ENCODE results near the gene C5orf22. TPM values are rescaled to one million over a fixed set of nuclear protein-coding genes. Genes with fewer than 3 reads are reported as not detected.

C5orf22 gene
- total and polyA plus RNA-seq, 10 of the 15 experiments (the other 5 are each of a cell fraction or from before 2014, with no cell fraction given) = 10.5 to 35.5 (median 24.0) TPM

GRCh38 chr5:31593665-31594064 is 61.6 kb downstream of the C5orf22 start:
- no peaks in the 10 kb centered on the region for H4K20me1 ChIP-seq (ENCODE audit: control insufficient read depth, insufficient read depth)
- no peaks in the 10 kb centered on the region; the same call in 1 of the 2 replicates for H3K4me1 ChIP-seq (ENCODE audit: control insufficient read depth, insufficient read depth, low read length)
- no peak for DNase-seq (ENCODE audit: low read depth, low spot score)
- H3K9me3 ChIP-seq (replicated peaks; ENCODE audit: control insufficient read depth, insufficient read depth, low read length) = no peaks in the 10 kb centered on the region
- intact Hi-C loops (cut with micrococcal nuclease; ENCODE audit: unreplicated experiment) = no loop called here
- BruUV-seq (replicated peaks) = no TSS peak
- ChIA-PET RAD21 (ENCODE audit: unreplicated experiment) (no interaction called here), CTCF (no interaction called here), POLR2A (interaction anchor here (0.6 kb wide), 1 partner anchor 10 kb away, joined by 4 read pairs; no protein-coding TSS in a partner anchor), SMC1A (ENCODE audit: uncharacterized antibody, unreplicated experiment) (interaction anchor here (0.8 to 1.2 kb wide), 2 partner anchors 230 to 483 kb away, joined by 3 read pairs; no protein-coding TSS in a partner anchor)
- 16% methylated on average over 3 of the region's 3 CpGs for WGBS (ENCODE audit: insufficient coverage, insufficient replicate concordance, low lambda C conversion rate, missing lambda C conversion rate)
- in situ Hi-C loops (cut with MboI) = no loop called here
- no peak for FAIRE-seq
- H3K4me3 ChIP-seq = no peak overlapping the region
- ATAC-seq = no peak
- no peak overlapping the region for H2AFZ ChIP-seq (ENCODE audit: control insufficient read depth, low read depth, low read length)
- no peak overlapping the region for H3K27ac ChIP-seq (ENCODE audit: control insufficient read depth, insufficient read depth)
- no peak for TF ChIP-seq RELA (IDR thresholded peaks at IDR 0.05; ENCODE audit: borderline replicate concordance, partially characterized antibody)
- no peak for TF ChIP-seq EED (IDR thresholded peaks at IDR 0.05; ENCODE audit: low read depth)
- TF ChIP-seq ZNF687 (IDR thresholded peaks at IDR 0.05) = no peak
- TF ChIP-seq CREB1 (IDR thresholded peaks at IDR 0.05; ENCODE audit: low read depth) = no peak
- no peak for TF ChIP-seq EZH2 (IDR thresholded peaks at IDR 0.05; ENCODE audit: borderline replicate concordance, control insufficient read depth, low read depth, low read length)
- TF ChIP-seq SMC3 (IDR thresholded peaks at IDR 0.05; ENCODE audit: borderline replicate concordance, low read length) = no peak
- TF ChIP-seq KDM1A (IDR thresholded peaks at IDR 0.05; ENCODE audit: borderline replicate concordance) = no peak
- H3K36me3 ChIP-seq (ENCODE audit: control insufficient read depth in 2 of 2, insufficient read depth in 2 of 2, low read length in 1 of 2) = no peaks in the 10 kb centered on the region
- H3K79me2 ChIP-seq (ENCODE audit: control insufficient read depth, insufficient read depth, low read length) = no peaks in the 10 kb centered on the region
- no peaks in the 10 kb centered on the region; a peak in 1 of 4 replicates for H3K27me3 ChIP-seq (replicated peaks in 1 of 2; ENCODE audit: control insufficient read depth in 2 of 2, insufficient read depth in 2 of 2, low read length in 1 of 2)
- H3K9ac ChIP-seq (ENCODE audit: control insufficient read depth, insufficient read depth, low read length) = no peak overlapping the region
- H3K4me2 ChIP-seq (ENCODE audit: control insufficient read depth, insufficient read depth) = no peak overlapping the region
